HCT116 (cell line): ENCODE data around the gene KCNK6.

ENCODE experiments used
- CEBPB ChIP-seq: IDR thresholded peaks from 2 replicates; pipeline ENCODE4 v1.6.1; 2012; ENCODE audit warnings: low read depth
- CTCF ChIP-seq, 3 experiments: fragments of 200-600 bp in 1 of 3; sonication (generic) in 1 of 3; IDR thresholded peaks in 2 of 3; conservative IDR thresholded peaks in 1 of 3; 2 replicates each; pipeline ENCODE4 v1.5.1; 2012 to 2017; ENCODE audit warnings: low read depth in 2 of 3, low read length in 2 of 3, antibody characterized with exemption in 1 of 3, borderline replicate concordance in 1 of 3, control low read depth in 1 of 3, mild to moderate bottlenecking in 1 of 3, mixed read lengths in 1 of 3, mixed run types in 1 of 3, moderate library complexity in 1 of 3; ENCODE audit not compliant: insufficient read depth in 1 of 3
- ELF1 ChIP-seq: IDR thresholded peaks from 2 replicates; pipeline ENCODE4 v1.6.1; 2012; ENCODE audit warnings: low read depth, borderline replicate concordance
- EZH2 ChIP-seq: fragments of 200-600 bp; sonication (generic); IDR thresholded peaks from 2 replicates; pipeline ENCODE4 v1.6.1; 2017; ENCODE audit warnings: antibody characterized with exemption, mixed run types
- POLR2A ChIP-seq: IDR thresholded peaks from 2 replicates; pipeline ENCODE4 v1.7.0; 2011; ENCODE audit warnings: borderline replicate concordance; ENCODE audit not compliant: insufficient read depth, insufficient read length; ENCODE audit errors: extremely low read depth
- POLR2AphosphoS5 ChIP-seq: IDR thresholded peaks from 2 replicates; pipeline ENCODE4 v1.6.1; 2011; ENCODE audit warnings: mild to moderate bottlenecking, low read depth, low read length, moderate library complexity
- RAD21 ChIP-seq: IDR thresholded peaks from 2 replicates; pipeline ENCODE4 v1.6.1; 2012; ENCODE audit warnings: low read depth, mild to moderate bottlenecking
- SP1 ChIP-seq: IDR thresholded peaks from 2 replicates; pipeline ENCODE4 v1.6.1; 2012; ENCODE audit warnings: low read depth
- YY1 ChIP-seq: IDR thresholded peaks from 2 replicates; pipeline ENCODE4 v1.6.1; 2011; ENCODE audit warnings: low read length, low read depth, moderate library complexity, mild to moderate bottlenecking; ENCODE audit not compliant: insufficient replicate concordance; ENCODE audit errors: extremely low read depth
- TF ChIP-seq, protein P1 (sequence below): IDR thresholded peaks from 2 replicates; pipeline ENCODE4 v1.6.1; 2012; ENCODE audit warnings: low read depth

DNA sequence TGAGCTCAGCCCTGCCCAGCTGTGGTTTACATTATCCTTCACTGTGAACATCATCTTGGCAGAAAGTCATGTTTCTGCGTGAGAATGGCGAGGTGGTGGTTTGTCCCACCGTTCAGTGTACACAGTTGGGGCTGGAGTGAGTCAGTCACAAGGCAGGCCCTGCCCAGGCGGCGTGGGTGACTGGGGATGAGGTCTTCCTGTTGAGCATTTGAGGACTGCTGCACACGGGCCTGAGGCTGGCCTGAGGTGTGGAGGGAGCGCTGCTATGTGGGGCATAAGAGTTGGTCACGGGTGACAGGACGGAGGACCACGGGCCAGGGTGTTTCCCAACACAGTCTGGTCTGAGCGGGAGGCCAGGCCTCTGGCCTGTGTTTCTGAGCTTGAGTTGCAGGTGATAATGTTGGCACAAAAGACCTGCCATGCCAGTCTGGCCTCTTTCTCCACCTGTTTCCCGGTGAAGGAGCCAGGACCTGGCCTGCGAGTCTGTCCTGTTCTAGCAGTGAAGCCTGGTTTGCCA lies 29.0 kb upstream of the KCNK6 start:
- TF ChIP-seq CTCF (IDR thresholded peaks at IDR 0.05 in 2 of 3, conservative IDR thresholded peaks at IDR 0.05 in 1 of 3; ENCODE audit: borderline replicate concordance in 1 of 3, insufficient read depth in 1 of 3, low read depth in 2 of 3, low read length in 2 of 3) (no peak), POLR2AphosphoS5 (no peak), EZH2 (no peak), ELF1 (no peak), POLR2A (no peak), SP1 (no peak), RAD21 (no peak), YY1 (no peak), CEBPB (no peak)
- TF ChIP-seq, protein P1, sequence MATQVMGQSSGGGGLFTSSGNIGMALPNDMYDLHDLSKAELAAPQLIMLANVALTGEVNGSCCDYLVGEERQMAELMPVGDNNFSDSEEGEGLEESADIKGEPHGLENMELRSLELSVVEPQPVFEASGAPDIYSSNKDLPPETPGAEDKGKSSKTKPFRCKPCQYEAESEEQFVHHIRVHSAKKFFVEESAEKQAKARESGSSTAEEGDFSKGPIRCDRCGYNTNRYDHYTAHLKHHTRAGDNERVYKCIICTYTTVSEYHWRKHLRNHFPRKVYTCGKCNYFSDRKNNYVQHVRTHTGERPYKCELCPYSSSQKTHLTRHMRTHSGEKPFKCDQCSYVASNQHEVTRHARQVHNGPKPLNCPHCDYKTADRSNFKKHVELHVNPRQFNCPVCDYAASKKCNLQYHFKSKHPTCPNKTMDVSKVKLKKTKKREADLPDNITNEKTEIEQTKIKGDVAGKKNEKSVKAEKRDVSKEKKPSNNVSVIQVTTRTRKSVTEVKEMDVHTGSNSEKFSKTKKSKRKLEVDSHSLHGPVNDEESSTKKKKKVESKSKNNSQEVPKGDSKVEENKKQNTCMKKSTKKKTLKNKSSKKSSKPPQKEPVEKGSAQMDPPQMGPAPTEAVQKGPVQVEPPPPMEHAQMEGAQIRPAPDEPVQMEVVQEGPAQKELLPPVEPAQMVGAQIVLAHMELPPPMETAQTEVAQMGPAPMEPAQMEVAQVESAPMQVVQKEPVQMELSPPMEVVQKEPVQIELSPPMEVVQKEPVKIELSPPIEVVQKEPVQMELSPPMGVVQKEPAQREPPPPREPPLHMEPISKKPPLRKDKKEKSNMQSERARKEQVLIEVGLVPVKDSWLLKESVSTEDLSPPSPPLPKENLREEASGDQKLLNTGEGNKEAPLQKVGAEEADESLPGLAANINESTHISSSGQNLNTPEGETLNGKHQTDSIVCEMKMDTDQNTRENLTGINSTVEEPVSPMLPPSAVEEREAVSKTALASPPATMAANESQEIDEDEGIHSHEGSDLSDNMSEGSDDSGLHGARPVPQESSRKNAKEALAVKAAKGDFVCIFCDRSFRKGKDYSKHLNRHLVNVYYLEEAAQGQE: no peak
